Smooth muscle cell (in vitro differentiated cells): Measurements from ENCODE around the gene AP3M1. TPM values are rescaled to one million over a fixed set of nuclear protein-coding genes. Genes with fewer than 3 reads are reported as not detected.

ENCODE experiments used
- DNase-seq: peaks from one replicate; lab custom pipeline; 2025; ENCODE audit not compliant: unreplicated experiment; lab: John Stamatoyannopoulos, UW
- H2AFZ ChIP-seq: fragments of 200-600 bp; sonication (generic); 2 replicates; pipeline ENCODE4 v1.6.0; 2016; ENCODE audit warnings: antibody characterized with exemption, low read depth, mild to moderate bottlenecking
- H3F3A ChIP-seq: fragments of 200-600 bp; sonication (generic); 2 replicates; pipeline ENCODE4 v1.6.0; 2017; ENCODE audit warnings: antibody characterized with exemption, low read depth
- H3K27ac ChIP-seq: fragments of 200-600 bp; sonication (generic); 2 replicates; pipeline ENCODE4 v1.5.1; 2016; ENCODE audit warnings: low read depth, mild to moderate bottlenecking
- H3K27me3 ChIP-seq: fragments of 200-600 bp; sonication (generic); 2 replicates; pipeline ENCODE4 v1.6.1; 2016; ENCODE audit warnings: low read depth, mild to moderate bottlenecking
- H3K36me3 ChIP-seq: fragments of 200-600 bp; sonication (generic); 2 replicates; pipeline ENCODE4 v1.5.1; 2016; ENCODE audit warnings: low read depth
- H3K4me1 ChIP-seq: fragments of 200-600 bp; sonication (generic); 2 replicates; pipeline ENCODE4 v1.5.1; 2016; ENCODE audit warnings: low read depth
- H3K4me2 ChIP-seq: fragments of 200-600 bp; sonication (generic); 2 replicates; pipeline ENCODE4 v1.6.0; 2016; ENCODE audit warnings: mild to moderate bottlenecking
- H3K4me3 ChIP-seq: fragments of 200-600 bp; sonication (generic); 2 replicates; pipeline ENCODE4 v1.5.1; 2016; ENCODE audit warnings: mild to moderate bottlenecking
- H3K79me2 ChIP-seq: fragments of 200-600 bp; sonication (generic); 2 replicates; pipeline ENCODE4 v1.6.0; 2016; ENCODE audit warnings: low read depth, mild to moderate bottlenecking
- H3K9ac ChIP-seq: fragments of 200-600 bp; sonication (generic); 2 replicates; pipeline ENCODE4 v1.6.0; 2016; ENCODE audit warnings: low read depth
- H3K9me3 ChIP-seq: fragments of 200-600 bp; sonication (generic); replicated peaks from 2 replicates; pipeline ENCODE4 v1.5.1; 2016; ENCODE audit warnings: low read depth
- H4K20me1 ChIP-seq: fragments of 200-600 bp; sonication (generic); 2 replicates; pipeline ENCODE4 v1.6.0; 2016; ENCODE audit warnings: low read depth
- WGBS: methylation state at CpG from one replicate; pipeline ENCODE4 v1.1.7; 2016; ENCODE audit warnings: low lambda C conversion rate; 5-methylcytosine and 5-hydroxymethylcytosine counted together
- polyA plus RNA-seq: library from polyadenylated mRNA; unstranded; fragments of >200 nt; fragmentation: Nextera tagmentation; extraction: Ambion mirVana; gene quantifications from 2 replicates; pipeline ENCODE4 v1.2.1, GENCODE V29; 2016
- total RNA-seq: library from RNA; depleted of rRNA; stranded (reverse); fragments of >200 nt; gene quantifications from 2 replicates; pipeline ENCODE4 v1.2.3, GENCODE V29; 2014
- TF ChIP-seq, protein P1 (sequence below): fragments of 200-600 bp; sonication (generic); IDR thresholded peaks from 2 replicates; pipeline ENCODE4 v1.5.1; 2017; ENCODE audit warnings: borderline replicate concordance, mild to moderate bottlenecking, antibody characterized with exemption; ENCODE audit not compliant: insufficient read depth, poor library complexity, severe bottlenecking

Gene AP3M1
- total and polyA plus RNA-seq, 2 experiments from 2014 or later = 18.3 to 29.3 TPM

DNA sequence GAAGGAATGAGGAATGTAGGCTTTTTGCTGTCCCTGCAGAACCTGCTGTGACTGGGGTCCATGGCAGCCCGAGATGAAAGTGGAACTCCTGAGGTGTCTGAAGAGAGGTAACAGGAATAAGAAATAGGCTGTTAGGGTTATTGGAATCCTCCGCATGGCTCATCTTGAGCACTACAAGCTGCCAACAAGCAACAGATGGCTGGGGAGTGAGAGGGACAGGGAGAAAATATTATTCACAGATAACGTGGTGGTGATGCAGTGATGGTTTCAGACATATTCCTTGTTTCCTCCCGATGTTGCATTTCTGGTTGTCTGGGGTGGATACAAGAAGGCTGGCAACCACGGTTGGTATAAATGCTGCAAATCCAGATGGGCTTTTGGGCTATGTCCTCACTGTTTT, 46.1 kb downstream of the AP3M1 start:
- Histone ChIP-seq H3F3A (peaks cover 32% of the 10 kb centered on the region), H3K9ac (no peak overlapping the region), H3K79me2 (peaks cover 7% of the 10 kb centered on the region), H4K20me1 (peaks cover 53% of the 10 kb centered on the region), H3K4me1 (no peaks in the 10 kb centered on the region), H3K9me3 (no peaks in the 10 kb centered on the region), H3K4me2 (no peak overlapping the region), H3K36me3 (peaks cover 55% of the 10 kb centered on the region), H3K27ac (no peak overlapping the region), H3K4me3 (no peak overlapping the region), H3K27me3 (no peaks in the 10 kb centered on the region), H2AFZ (no peak overlapping the region)
- TF ChIP-seq, protein P1, sequence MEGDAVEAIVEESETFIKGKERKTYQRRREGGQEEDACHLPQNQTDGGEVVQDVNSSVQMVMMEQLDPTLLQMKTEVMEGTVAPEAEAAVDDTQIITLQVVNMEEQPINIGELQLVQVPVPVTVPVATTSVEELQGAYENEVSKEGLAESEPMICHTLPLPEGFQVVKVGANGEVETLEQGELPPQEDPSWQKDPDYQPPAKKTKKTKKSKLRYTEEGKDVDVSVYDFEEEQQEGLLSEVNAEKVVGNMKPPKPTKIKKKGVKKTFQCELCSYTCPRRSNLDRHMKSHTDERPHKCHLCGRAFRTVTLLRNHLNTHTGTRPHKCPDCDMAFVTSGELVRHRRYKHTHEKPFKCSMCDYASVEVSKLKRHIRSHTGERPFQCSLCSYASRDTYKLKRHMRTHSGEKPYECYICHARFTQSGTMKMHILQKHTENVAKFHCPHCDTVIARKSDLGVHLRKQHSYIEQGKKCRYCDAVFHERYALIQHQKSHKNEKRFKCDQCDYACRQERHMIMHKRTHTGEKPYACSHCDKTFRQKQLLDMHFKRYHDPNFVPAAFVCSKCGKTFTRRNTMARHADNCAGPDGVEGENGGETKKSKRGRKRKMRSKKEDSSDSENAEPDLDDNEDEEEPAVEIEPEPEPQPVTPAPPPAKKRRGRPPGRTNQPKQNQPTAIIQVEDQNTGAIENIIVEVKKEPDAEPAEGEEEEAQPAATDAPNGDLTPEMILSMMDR = no peak
- 97% methylated on average over 5 of the region's 5 CpGs for WGBS
- DNase-seq = no peak

DNA sequence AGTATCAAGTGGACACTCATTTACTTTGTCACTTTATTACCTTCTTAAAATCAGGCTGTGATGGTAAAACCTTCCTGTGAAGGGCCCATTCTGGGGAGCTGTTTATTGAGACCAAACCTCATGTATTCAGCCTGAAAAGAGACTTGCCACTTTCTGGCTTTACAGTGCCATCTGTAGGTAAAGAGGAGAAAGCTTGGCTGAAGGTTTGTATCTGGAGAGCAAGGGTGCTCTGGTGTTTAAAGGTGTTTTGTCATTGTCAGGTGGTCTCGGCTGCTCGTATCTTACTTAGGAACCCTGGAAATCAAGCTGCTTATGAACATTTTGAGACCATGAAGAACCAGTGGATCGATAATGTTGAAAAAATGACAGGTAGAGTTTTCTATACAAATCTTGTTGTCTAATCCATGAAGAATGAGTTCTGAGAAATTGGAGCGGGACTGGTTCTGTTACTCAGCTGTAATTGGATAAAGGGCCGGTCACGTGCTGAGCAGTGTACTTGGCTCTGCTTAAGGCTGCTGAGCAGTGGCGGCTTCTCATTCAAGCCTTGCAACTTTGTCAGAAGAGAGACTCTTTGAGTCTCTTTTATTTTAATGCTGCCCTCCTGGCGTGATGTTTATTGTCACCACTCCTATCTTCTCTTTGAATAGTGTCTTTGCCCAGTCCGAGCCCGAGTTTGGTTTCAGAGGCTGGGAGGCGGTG, 46.9 kb downstream of the AP3M1 start:
- H3F3A ChIP-seq = peaks cover 29% of the 10 kb centered on the region
- 87% methylated on average over 11 of the region's 11 CpGs for WGBS
- no peaks in the 10 kb centered on the region for H3K27me3 ChIP-seq
- H3K4me3 ChIP-seq = no peak overlapping the region
- TF ChIP-seq, protein P1 = peak; percentile 20
- H3K9me3 ChIP-seq = no peaks in the 10 kb centered on the region
- no peak for DNase-seq
- peaks cover 7% of the 10 kb centered on the region for H3K79me2 ChIP-seq
- H3K9ac ChIP-seq = no peak overlapping the region
- peak overlapping the region; percentile 6 for H3K27ac ChIP-seq
- no peaks in the 10 kb centered on the region for H3K4me1 ChIP-seq
- H3K4me2 ChIP-seq = no peak overlapping the region
- H3K36me3 ChIP-seq = peaks cover 59% of the 10 kb centered on the region
- H4K20me1 ChIP-seq = peaks cover 48% of the 10 kb centered on the region
- H2AFZ ChIP-seq = no peak overlapping the region

DNA sequence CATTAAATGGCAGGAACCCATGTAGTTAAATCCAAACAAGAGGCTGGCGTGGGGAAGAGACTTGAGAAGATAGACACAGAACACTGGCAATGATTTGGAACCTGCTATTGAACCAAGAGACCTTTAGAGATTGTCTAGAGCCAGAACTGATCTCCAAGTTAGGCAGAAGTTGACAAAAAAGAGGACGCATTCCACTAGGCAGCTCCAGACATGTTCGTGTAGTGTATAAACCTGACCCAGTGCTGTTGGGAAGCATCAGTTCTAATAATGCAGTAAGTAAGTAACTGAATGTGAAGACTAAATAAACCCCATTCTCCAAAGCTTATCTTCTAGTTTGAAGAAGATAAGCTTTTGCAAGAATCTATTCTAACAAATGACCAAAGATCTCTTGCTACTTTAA, 50.8 kb downstream of the AP3M1 start:
- 85% methylated on average over 3 of the region's 3 CpGs for WGBS
- H3K4me2 ChIP-seq = no peak overlapping the region
- H3K79me2 ChIP-seq = peaks cover 6% of the 10 kb centered on the region

More for the DNA sequence above, 50.8 kb downstream of the AP3M1 start:
- H3K27me3 ChIP-seq = no peaks in the 10 kb centered on the region
- H3K4me3 ChIP-seq = no peak overlapping the region
- no peaks in the 10 kb centered on the region for H3K9me3 ChIP-seq
- H2AFZ ChIP-seq = no peak overlapping the region
- no peak overlapping the region for H3K9ac ChIP-seq
- peaks cover 42% of the 10 kb centered on the region for H3F3A ChIP-seq
- H3K36me3 ChIP-seq = peaks cover 62% of the 10 kb centered on the region
- TF ChIP-seq, protein P1 = no peak
- H4K20me1 ChIP-seq = peaks cover 43% of the 10 kb centered on the region
- no peak for DNase-seq
- no peaks in the 10 kb centered on the region for H3K4me1 ChIP-seq
- peak overlapping the region; percentile 18 for H3K27ac ChIP-seq
